ENCODE results near the gene CORO2A.

Gene CORO2A

DNA sequence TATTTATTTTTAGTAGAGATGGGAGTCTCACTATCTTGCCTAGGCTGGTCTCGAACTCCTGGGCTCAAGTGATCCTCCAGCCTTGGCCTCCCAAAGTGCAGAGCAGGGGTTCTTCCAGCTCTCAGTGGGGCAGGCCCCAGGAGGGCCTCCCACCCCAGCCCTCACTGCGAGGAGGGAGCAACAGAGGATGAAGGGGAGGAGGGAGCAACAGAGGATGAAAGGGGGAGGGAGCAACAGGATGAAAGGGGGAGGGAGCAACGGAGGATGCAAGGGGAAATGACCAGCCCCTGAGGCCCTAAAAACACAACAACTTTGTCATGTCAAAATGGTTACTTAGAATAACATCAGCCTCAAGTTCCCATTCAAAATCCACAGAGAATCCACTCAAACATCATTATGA, 83.4 kb downstream of the CORO2A start:
- H3K9me2 ChIP-seq (replicated peaks; ENCODE audit: control insufficient read depth, low read length), result no peaks in the 10 kb centered on the region
- no peaks in the 10 kb centered on the region for H3K9me3 ChIP-seq (ENCODE audit: control insufficient read depth, insufficient read depth, low read length)
- peak overlapping the region; percentile 92 for H3K27ac ChIP-seq (ENCODE audit: low read depth, low read length)
- H3K36me3 ChIP-seq (ENCODE audit: control insufficient read depth, low read length), result peaks cover 63% of the 10 kb centered on the region
- H3F3A ChIP-seq (ENCODE audit: control insufficient read depth, insufficient read depth), result peaks cover 33% of the 10 kb centered on the region
- peak overlapping the region; percentile 74 for H3K4me2 ChIP-seq (ENCODE audit: low read length)
- no peaks in the 10 kb centered on the region for H3K27me3 ChIP-seq (ENCODE audit: control insufficient read depth, low read length)
- H3K4me3 ChIP-seq (ENCODE audit: low read length), result peak overlapping the region; percentile 55
- H3K79me2 ChIP-seq (ENCODE audit: control insufficient read depth, low read length), result peaks cover 33% of the 10 kb centered on the region
- TF ChIP-seq, protein P1, sequence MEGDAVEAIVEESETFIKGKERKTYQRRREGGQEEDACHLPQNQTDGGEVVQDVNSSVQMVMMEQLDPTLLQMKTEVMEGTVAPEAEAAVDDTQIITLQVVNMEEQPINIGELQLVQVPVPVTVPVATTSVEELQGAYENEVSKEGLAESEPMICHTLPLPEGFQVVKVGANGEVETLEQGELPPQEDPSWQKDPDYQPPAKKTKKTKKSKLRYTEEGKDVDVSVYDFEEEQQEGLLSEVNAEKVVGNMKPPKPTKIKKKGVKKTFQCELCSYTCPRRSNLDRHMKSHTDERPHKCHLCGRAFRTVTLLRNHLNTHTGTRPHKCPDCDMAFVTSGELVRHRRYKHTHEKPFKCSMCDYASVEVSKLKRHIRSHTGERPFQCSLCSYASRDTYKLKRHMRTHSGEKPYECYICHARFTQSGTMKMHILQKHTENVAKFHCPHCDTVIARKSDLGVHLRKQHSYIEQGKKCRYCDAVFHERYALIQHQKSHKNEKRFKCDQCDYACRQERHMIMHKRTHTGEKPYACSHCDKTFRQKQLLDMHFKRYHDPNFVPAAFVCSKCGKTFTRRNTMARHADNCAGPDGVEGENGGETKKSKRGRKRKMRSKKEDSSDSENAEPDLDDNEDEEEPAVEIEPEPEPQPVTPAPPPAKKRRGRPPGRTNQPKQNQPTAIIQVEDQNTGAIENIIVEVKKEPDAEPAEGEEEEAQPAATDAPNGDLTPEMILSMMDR (IDR thresholded peaks at IDR 0.05; ENCODE audit: low read depth, low read length, poor library complexity, severe bottlenecking), result no peak
- no peak for TF ChIP-seq EZH2phosphoT487 (IDR thresholded peaks at IDR 0.05; ENCODE audit: borderline replicate concordance, low read length)
- H3K4me1 ChIP-seq (ENCODE audit: control insufficient read depth, low read length), result peaks cover 68% of the 10 kb centered on the region
- H4K20me1 ChIP-seq (ENCODE audit: control insufficient read depth, insufficient read depth, low read depth, low read length), result no peaks in the 10 kb centered on the region

DNA sequence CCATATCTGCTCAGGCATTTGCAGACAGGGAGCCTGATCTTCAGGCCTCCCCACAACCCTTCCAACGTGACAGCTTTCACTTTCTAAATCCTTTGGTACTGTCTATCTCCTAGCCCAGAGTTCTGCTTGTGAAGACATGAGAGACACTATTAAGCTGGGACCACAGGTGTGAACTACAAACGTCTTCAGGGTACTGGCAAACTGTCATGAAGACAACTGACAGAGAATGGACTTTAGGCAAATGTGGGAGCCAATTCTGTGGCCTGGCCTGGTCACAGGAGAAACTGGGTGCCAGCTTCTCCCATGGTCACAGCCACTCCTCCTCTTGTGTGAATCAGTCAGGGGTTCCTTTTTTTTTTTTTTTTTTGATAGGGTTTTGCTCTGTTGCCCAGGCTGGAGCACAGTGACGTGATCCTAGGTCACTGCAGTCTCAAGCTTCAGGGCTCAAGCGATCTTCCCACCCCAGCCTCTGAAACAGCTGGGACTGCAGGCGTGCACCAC, 83.9 kb downstream of the CORO2A start:
- Histone ChIP-seq H3K4me1 (ENCODE audit: control insufficient read depth, low read length) (peaks cover 73% of the 10 kb centered on the region), H3K36me3 (ENCODE audit: control insufficient read depth, low read length) (peaks cover 66% of the 10 kb centered on the region), H3K9me3 (ENCODE audit: control insufficient read depth, insufficient read depth, low read length) (no peaks in the 10 kb centered on the region), H3K4me2 (ENCODE audit: low read length) (peak overlapping the region; percentile 74), H3K4me3 (ENCODE audit: low read length) (peak overlapping the region; percentile 55), H4K20me1 (ENCODE audit: control insufficient read depth, insufficient read depth, low read depth, low read length) (no peaks in the 10 kb centered on the region), H3K27ac (ENCODE audit: low read depth, low read length) (peak overlapping the region; percentile 92), H3K9me2 (replicated peaks; ENCODE audit: control insufficient read depth, low read length) (no peaks in the 10 kb centered on the region), H3K79me2 (ENCODE audit: control insufficient read depth, low read length) (peaks cover 36% of the 10 kb centered on the region), H3F3A (ENCODE audit: control insufficient read depth, insufficient read depth) (peaks cover 37% of the 10 kb centered on the region), H3K27me3 (ENCODE audit: control insufficient read depth, low read length) (no peaks in the 10 kb centered on the region)
- TF ChIP-seq, protein P1 (IDR thresholded peaks at IDR 0.05; ENCODE audit: low read depth, low read length, poor library complexity, severe bottlenecking), result no peak
- no peak for TF ChIP-seq EZH2phosphoT487 (IDR thresholded peaks at IDR 0.05; ENCODE audit: borderline replicate concordance, low read length)

DNA sequence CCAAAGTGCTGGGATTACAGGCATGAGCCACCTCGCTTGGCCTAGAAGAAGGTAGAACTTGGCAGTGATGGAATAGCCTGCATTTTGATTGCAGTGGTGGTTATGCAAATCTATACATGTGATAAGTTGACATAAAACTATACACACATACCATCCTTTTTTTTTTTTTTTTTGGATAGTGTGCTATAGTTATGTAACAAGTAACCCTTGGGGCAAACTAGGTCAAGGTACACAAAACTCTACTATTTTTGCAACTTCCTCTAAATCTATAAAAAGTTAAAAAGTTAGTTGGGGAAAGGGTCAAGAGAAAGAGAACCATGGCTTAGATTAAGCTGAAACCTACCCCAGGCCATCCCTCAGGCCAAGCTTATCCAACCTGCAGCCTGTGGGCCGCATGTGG, 84.5 kb downstream of the CORO2A start:
- Histone ChIP-seq H3K9me2 (replicated peaks; ENCODE audit: control insufficient read depth, low read length) (no peaks in the 10 kb centered on the region), H3K9me3 (ENCODE audit: control insufficient read depth, insufficient read depth, low read length) (no peaks in the 10 kb centered on the region), H3K4me1 (ENCODE audit: control insufficient read depth, low read length) (peaks cover 79% of the 10 kb centered on the region), H3K4me3 (ENCODE audit: low read length) (peak overlapping the region; percentile 55), H3K79me2 (ENCODE audit: control insufficient read depth, low read length) (peaks cover 40% of the 10 kb centered on the region), H3K27me3 (ENCODE audit: control insufficient read depth, low read length) (no peaks in the 10 kb centered on the region), H3K36me3 (ENCODE audit: control insufficient read depth, low read length) (peaks cover 66% of the 10 kb centered on the region), H3K27ac (ENCODE audit: low read depth, low read length) (peak overlapping the region; percentile 92), H4K20me1 (ENCODE audit: control insufficient read depth, insufficient read depth, low read depth, low read length) (no peaks in the 10 kb centered on the region), H3F3A (ENCODE audit: control insufficient read depth, insufficient read depth) (peaks cover 37% of the 10 kb centered on the region), H3K4me2 (ENCODE audit: low read length) (peak overlapping the region; percentile 74)
- TF ChIP-seq, protein P1 (IDR thresholded peaks at IDR 0.05; ENCODE audit: low read depth, low read length, poor library complexity, severe bottlenecking), result no peak
- TF ChIP-seq EZH2phosphoT487 (IDR thresholded peaks at IDR 0.05; ENCODE audit: borderline replicate concordance, low read length), result no peak
